ENCODE results near the gene YPEL2.

YPEL2 gene

DNA sequence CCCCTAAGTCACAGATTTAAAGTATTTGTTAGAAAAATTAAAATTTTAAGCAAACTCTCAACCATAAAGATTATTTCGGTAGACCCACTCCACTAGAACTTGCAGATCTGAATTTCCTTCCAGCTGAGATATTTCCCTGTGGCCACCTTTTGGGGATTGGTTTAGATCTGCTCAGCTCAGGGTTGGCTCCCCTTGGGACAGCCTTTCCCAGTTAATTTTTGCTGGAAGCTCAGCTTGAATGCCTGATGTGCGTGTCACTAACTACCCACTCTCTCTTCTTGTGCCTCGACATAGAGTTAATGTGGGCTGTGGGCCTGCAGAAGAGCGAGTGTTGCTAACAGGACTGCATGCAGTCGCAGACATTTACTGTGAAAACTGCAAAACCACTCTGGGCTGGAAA lies 57.6 kb downstream of the YPEL2 start (continued):
- TF ChIP-seq, protein P1, sequence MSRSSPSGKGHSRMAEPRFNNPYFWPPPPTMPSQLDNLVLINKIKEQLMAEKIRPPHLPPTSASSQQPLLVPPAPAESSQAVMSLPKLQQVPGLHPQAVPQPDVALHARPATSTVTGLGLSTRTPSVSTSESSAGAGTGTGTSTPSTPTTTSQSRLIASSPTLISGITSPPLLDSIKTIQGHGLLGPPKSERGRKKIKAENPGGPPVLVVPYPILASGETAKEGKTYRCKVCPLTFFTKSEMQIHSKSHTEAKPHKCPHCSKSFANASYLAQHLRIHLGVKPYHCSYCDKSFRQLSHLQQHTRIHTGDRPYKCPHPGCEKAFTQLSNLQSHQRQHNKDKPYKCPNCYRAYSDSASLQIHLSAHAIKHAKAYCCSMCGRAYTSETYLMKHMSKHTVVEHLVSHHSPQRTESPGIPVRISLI (tag by site-specific recombination; IDR thresholded peaks at IDR 0.05), result no peak
- TF ChIP-seq YY2 (tag by site-specific recombination; IDR thresholded peaks at IDR 0.05) (no peak), BCL11A (tag by site-specific recombination; IDR thresholded peaks at IDR 0.05; ENCODE audit: low read depth) (no peak)
- TF ChIP-seq, protein P2, sequence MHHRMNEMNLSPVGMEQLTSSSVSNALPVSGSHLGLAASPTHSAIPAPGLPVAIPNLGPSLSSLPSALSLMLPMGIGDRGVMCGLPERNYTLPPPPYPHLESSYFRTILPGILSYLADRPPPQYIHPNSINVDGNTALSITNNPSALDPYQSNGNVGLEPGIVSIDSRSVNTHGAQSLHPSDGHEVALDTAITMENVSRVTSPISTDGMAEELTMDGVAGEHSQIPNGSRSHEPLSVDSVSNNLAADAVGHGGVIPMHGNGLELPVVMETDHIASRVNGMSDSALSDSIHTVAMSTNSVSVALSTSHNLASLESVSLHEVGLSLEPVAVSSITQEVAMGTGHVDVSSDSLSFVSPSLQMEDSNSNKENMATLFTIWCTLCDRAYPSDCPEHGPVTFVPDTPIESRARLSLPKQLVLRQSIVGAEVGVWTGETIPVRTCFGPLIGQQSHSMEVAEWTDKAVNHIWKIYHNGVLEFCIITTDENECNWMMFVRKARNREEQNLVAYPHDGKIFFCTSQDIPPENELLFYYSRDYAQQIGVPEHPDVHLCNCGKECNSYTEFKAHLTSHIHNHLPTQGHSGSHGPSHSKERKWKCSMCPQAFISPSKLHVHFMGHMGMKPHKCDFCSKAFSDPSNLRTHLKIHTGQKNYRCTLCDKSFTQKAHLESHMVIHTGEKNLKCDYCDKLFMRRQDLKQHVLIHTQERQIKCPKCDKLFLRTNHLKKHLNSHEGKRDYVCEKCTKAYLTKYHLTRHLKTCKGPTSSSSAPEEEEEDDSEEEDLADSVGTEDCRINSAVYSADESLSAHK (tag by site-specific recombination; IDR thresholded peaks at IDR 0.05), result no peak

DNA sequence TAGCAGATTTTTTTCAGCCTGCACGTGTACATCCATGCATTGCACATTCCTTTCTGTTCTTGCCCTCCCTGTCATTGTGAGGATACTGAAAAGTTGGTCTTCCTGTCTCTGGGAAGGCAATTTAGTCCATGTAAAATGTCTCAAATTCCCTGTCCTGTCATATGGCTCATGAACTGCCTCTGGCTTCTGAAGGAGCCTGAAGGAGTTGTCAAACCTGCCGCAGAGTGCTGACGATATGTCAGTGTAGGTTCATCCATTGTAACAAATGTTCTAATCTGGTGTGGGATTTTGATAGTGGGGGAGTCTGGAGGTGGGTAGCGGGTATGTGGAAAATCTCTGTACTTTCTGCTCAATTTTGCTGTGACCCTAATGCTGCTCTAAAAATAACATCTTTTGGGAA lies 59.6 kb downstream of the YPEL2 start:
- Histone ChIP-seq H3K27ac (ENCODE audit: extremely low read depth, low read depth, low read length) (no peak overlapping the region), H3K36me3 (ENCODE audit: control insufficient read depth in 2 of 2, insufficient read depth in 1 of 2, low read length in 2 of 2) (peaks cover 4 to 6% of the 10 kb centered on the region in 2 experiments; a peak in 2 of 3 replicates), H3K4me3 (ENCODE audit: low read depth, low read length) (no peak overlapping the region), H3K4me1 (ENCODE audit: control insufficient read depth, insufficient read depth, low read length) (no peaks in the 10 kb centered on the region), H3K9me3 (ENCODE audit: control insufficient read depth, insufficient read depth, low read depth, low read length) (no peaks in the 10 kb centered on the region)
- ChIA-PET CTCF (no interaction called here), POLR2A (interaction anchor here (0.7 kb wide), 1 partner anchor 854 kb away, joined by 3 read pairs; no protein-coding TSS in a partner anchor)
- TF ChIP-seq EGR2 (tag by site-specific recombination; IDR thresholded peaks at IDR 0.05; ENCODE audit: low read depth) (0 out of 2 replicates have a peak, but pooled peaks have one; percentile 9), SP2 (tag by site-specific recombination; IDR thresholded peaks at IDR 0.05) (no peak), OSR2 (tag by site-specific recombination; IDR thresholded peaks at IDR 0.05) (peak; percentile 48)

DNA sequence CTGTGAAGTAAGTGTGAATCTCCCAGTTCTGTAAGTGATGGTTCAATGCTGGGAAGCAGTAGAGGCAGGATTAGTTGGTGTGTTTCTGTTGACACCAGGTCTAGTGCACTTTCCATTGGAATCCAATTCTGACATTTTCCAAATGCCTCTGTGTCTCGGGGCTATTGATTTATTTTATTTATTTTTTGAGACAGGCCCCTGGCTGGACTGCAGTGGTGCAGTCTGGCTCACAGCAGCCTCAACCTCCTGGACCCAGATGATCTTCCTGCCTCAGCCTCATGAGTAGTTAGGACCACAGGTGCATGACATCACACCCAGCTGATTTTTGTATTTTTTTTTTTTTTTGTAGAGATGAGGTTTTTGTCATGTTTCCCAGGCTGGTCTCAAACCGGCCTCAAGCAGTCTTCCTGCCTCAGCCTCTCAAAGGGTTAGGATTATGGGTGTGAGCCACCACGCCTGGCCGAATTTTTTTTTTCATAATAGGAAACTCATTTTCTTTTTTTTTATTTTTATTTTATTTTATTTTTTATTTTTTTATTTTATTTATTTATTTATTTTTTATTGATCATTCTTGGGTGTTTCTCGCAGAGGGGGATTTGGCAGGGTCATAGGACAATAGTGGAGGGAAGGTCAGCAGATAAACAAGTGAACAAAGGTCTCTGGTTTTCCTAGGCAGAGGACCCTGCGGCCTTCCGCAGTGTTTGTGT lies 61.7 kb downstream of the YPEL2 start:
- Histone ChIP-seq H3K4me3 (ENCODE audit: low read depth, low read length) (no peak overlapping the region), H3K9me3 (ENCODE audit: control insufficient read depth, insufficient read depth, low read depth, low read length) (no peaks in the 10 kb centered on the region), H3K36me3 (ENCODE audit: control insufficient read depth in 2 of 2, insufficient read depth in 1 of 2, low read length in 2 of 2) (peaks cover 4 to 11% of the 10 kb centered on the region in 2 experiments; a peak in 2 of 3 replicates), H3K4me1 (ENCODE audit: control insufficient read depth, insufficient read depth, low read length) (no peaks in the 10 kb centered on the region), H3K27ac (ENCODE audit: extremely low read depth, low read depth, low read length) (no peak overlapping the region)
- CTCF ChIA-PET, result no interaction called here
- POLR2A ChIA-PET, result no interaction called here
- TF ChIP-seq ZNF133 (tag by site-specific recombination; IDR thresholded peaks at IDR 0.05) (no peak), ZNF529 (tag by site-specific recombination; IDR thresholded peaks at IDR 0.05; ENCODE audit: insufficient replicate concordance) (no peak), ZNF184 (tag by site-specific recombination; IDR thresholded peaks at IDR 0.05) (no peak), YY2 (tag by site-specific recombination; IDR thresholded peaks at IDR 0.05) (no peak), ZNF701 (tag by site-specific recombination; IDR thresholded peaks at IDR 0.05) (no peak), YY1 (tag by site-specific recombination; IDR thresholded peaks at IDR 0.05) (no peak), ZNF174 (tag by site-specific recombination; IDR thresholded peaks at IDR 0.05) (no peak), RBAK (tag by site-specific recombination; IDR thresholded peaks at IDR 0.05) (no peak), ZNF140 (tag by site-specific recombination; IDR thresholded peaks at IDR 0.05) (no peak), GLIS2 (tag by site-specific recombination; IDR thresholded peaks at IDR 0.05) (no peak), MYNN (tag by site-specific recombination; IDR thresholded peaks at IDR 0.05; ENCODE audit: borderline replicate concordance) (no peak), ZNF311 (tag by site-specific recombination; IDR thresholded peaks at IDR 0.05; ENCODE audit: borderline replicate concordance) (no peak)
- TF ChIP-seq, protein P3, sequence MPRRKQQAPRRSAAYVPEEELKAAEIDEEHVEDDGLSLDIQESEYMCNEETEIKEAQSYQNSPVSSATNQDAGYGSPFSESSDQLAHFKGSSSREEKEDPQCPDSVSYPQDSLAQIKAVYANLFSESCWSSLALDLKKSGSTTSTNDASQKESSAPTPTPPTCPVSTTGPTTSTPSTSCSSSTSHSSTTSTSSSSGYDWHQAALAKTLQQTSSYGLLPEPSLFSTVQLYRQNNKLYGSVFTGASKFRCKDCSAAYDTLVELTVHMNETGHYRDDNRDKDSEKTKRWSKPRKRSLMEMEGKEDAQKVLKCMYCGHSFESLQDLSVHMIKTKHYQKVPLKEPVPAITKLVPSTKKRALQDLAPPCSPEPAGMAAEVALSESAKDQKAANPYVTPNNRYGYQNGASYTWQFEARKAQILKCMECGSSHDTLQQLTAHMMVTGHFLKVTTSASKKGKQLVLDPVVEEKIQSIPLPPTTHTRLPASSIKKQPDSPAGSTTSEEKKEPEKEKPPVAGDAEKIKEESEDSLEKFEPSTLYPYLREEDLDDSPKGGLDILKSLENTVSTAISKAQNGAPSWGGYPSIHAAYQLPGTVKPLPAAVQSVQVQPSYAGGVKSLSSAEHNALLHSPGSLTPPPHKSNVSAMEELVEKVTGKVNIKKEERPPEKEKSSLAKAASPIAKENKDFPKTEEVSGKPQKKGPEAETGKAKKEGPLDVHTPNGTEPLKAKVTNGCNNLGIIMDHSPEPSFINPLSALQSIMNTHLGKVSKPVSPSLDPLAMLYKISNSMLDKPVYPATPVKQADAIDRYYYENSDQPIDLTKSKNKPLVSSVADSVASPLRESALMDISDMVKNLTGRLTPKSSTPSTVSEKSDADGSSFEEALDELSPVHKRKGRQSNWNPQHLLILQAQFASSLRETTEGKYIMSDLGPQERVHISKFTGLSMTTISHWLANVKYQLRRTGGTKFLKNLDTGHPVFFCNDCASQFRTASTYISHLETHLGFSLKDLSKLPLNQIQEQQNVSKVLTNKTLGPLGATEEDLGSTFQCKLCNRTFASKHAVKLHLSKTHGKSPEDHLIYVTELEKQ (tag by site-specific recombination; IDR thresholded peaks at IDR 0.05; ENCODE audit: borderline replicate concordance), result no peak
- TF ChIP-seq, protein P4, sequence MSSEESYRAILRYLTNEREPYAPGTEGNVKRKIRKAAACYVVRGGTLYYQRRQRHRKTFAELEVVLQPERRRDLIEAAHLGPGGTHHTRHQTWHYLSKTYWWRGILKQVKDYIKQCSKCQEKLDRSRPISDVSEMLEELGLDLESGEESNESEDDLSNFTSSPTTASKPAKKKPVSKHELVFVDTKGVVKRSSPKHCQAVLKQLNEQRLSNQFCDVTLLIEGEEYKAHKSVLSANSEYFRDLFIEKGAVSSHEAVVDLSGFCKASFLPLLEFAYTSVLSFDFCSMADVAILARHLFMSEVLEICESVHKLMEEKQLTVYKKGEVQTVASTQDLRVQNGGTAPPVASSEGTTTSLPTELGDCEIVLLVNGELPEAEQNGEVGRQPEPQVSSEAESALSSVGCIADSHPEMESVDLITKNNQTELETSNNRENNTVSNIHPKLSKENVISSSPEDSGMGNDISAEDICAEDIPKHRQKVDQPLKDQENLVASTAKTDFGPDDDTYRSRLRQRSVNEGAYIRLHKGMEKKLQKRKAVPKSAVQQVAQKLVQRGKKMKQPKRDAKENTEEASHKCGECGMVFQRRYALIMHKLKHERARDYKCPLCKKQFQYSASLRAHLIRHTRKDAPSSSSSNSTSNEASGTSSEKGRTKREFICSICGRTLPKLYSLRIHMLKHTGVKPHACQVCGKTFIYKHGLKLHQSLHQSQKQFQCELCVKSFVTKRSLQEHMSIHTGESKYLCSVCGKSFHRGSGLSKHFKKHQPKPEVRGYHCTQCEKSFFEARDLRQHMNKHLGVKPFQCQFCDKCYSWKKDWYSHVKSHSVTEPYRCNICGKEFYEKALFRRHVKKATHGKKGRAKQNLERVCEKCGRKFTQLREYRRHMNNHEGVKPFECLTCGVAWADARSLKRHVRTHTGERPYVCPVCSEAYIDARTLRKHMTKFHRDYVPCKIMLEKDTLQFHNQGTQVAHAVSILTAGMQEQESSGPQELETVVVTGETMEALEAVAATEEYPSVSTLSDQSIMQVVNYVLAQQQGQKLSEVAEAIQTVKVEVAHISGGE (tag by site-specific recombination; conservative IDR thresholded peaks at IDR 0.05; ENCODE audit: low read depth), result no peak
- TF ChIP-seq, protein P5, sequence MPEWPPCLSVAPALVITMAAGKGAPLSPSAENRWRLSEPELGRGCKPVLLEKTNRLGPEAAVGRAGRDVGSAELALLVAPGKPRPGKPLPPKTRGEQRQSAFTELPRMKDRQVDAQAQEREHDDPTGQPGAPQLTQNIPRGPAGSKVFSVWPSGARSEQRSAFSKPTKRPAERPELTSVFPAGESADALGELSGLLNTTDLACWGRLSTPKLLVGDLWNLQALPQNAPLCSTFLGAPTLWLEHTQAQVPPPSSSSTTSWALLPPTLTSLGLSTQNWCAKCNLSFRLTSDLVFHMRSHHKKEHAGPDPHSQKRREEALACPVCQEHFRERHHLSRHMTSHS (tag by site-specific recombination; IDR thresholded peaks at IDR 0.05), result no peak

Data from HEK293 (cell line).